Activated CD8-positive, alpha-beta T cell treated with anti-CD3 and anti-CD28 coated beads, Interleukin-2, amount 10 ng/mL, durations not matched to agents 7 days and 5 days (primary cell): ENCODE results near the gene SASH3. TPM values are rescaled to one million over a fixed set of nuclear protein-coding genes. Genes with fewer than 3 reads are reported as not detected.
A peak's percentile ranks its signal among the peaks of the same experiment; 100 is the strongest.

Source experiments
- ATAC-seq: fragments of 150-1000 bp; cut with Tn5 transposase; one replicate; pipeline ENCODE4 v1.10.0; 2021; ENCODE audit warnings: moderate library complexity
- CTCF ChIA-PET: fragments of 350-600 bp; sonication (Branson Sonifier 250); formaldehyde crosslinking; loops from one replicate; lab custom pipeline; 2021; ENCODE audit warnings: antibody characterized with exemption; lab: Charles Lee
- POLR2A ChIA-PET: fragments of 350-600 bp; sonication (Branson Sonifier 250); formaldehyde crosslinking; loops from one replicate; lab custom pipeline; 2021; ENCODE audit warnings: antibody characterized with exemption; lab: Charles Lee
- DNase-seq: peaks from one replicate; pipeline ENCODE4 v3.0.0-alpha.2; 2020
- H3K27ac Mint-ChIP-seq: one replicate; pipeline ENCODE4 v1.8.0; 2021; ENCODE audit warnings: mild to moderate bottlenecking, mixed read lengths
- H3K27me3 Mint-ChIP-seq: one replicate; pipeline ENCODE4 v1.8.0; 2021; ENCODE audit warnings: low read depth, mixed read lengths
- H3K36me3 Mint-ChIP-seq: one replicate; pipeline ENCODE4 v1.8.0; 2021; ENCODE audit warnings: low read depth, mixed read lengths
- H3K4me1 Mint-ChIP-seq: one replicate; pipeline ENCODE4 v1.8.0; 2021; ENCODE audit warnings: low read depth, mixed read lengths
- H3K4me3 Mint-ChIP-seq: one replicate; pipeline ENCODE4 v1.8.0; 2021; ENCODE audit warnings: mild to moderate bottlenecking, mixed read lengths
- H3K9me3 Mint-ChIP-seq: one replicate; pipeline ENCODE4 v1.8.0; 2022; ENCODE audit warnings: mixed read lengths; ENCODE audit not compliant: insufficient read depth
- total RNA-seq, 2 experiments: library from RNA; stranded (reverse); gene quantifications; one replicate each; pipeline ENCODE4 v1.2.3, GENCODE V29; 2021

SASH3 gene
- total RNA-seq, 2 experiments from 2014 or later, result 286 to 303 TPM

- peaks cover 3% of the 10 kb centered on the region for H3K36me3 Mint-ChIP-seq
- ATAC-seq, result no peak
- POLR2A ChIA-PET, result no interaction called here
- CTCF ChIA-PET, result no interaction called here
- H3K27me3 Mint-ChIP-seq, result no peaks in the 10 kb centered on the region
- peak overlapping the region; percentile 91 for H3K4me3 Mint-ChIP-seq
- no peak for DNase-seq
- peaks cover 21% of the 10 kb centered on the region for H3K4me1 Mint-ChIP-seq
- peak overlapping the region; percentile 74 for H3K27ac Mint-ChIP-seq
- H3K9me3 Mint-ChIP-seq, result no peaks in the 10 kb centered on the region
Measured at GRCh38 chrX:129842510-129843208, 62.9 kb downstream of the SASH3 start.

- H3K27ac Mint-ChIP-seq, result peak overlapping the region; percentile 74
- no peak for ATAC-seq
- CTCF ChIA-PET, result no interaction called here
Measured at GRCh38 chrX:129843209-129843458, 63.4 kb downstream of the SASH3 start.

GRCh38 chrX:129843459-129844306 lies 63.9 kb downstream of the SASH3 start, which contains the start of gene ZDHHC9:
Gene ZDHHC9, minus strand, starts transcription at chrX:129843886. Its CDS starts 1,941 bp downstream, at chrX:129841945.
- Mint-ChIP-seq H3K4me3 (peak within 1 kb of the TSS; percentile 91), H3K27me3 (no peaks in the 10 kb centered on the region), H3K9me3 (no peaks in the 10 kb centered on the region), H3K36me3 (peaks cover 3% of the 10 kb centered on the region), H3K4me1 (peaks cover 21% of the 10 kb centered on the region), H3K27ac (peak within 1 kb of the TSS; percentile 77)
- DNase-seq (peak; percentile 89), ATAC-seq (peak; percentile 99)
- POLR2A ChIA-PET, result no interaction called here
- CTCF ChIA-PET, result interaction anchor here (1.3 kb wide), 1 partner anchor 20 kb away, joined by 3 read pairs; no protein-coding TSS in a partner anchor

More at GRCh38 chrX:129843209-129843458, 63.4 kb downstream of the SASH3 start:
- Mint-ChIP-seq H3K36me3 (peaks cover 3% of the 10 kb centered on the region), H3K27me3 (no peaks in the 10 kb centered on the region), H3K4me1 (peaks cover 21% of the 10 kb centered on the region), H3K4me3 (peak overlapping the region; percentile 91), H3K9me3 (no peaks in the 10 kb centered on the region)
- no peak for DNase-seq
- POLR2A ChIA-PET, result no interaction called here

Other genes with a start within 250 kb of the SASH3 start
- 1 to 10 TPM in 1 of 2 experiments, under 1 TPM in 1; 0.90 to 1.0 TPM for gene OCRL, start 239.7 kb upstream of the SASH3 start, total RNA-seq
- 1 to 10 TPM; 2.1 to 2.7 TPM for gene APLN, start 125.0 kb upstream of the SASH3 start, total RNA-seq
- 1 to 10 TPM; 1.6 to 1.7 TPM for gene XPNPEP2, start 41.0 kb upstream of the SASH3 start, total RNA-seq
- 1 to 10 TPM; 4.7 to 5.4 TPM for gene ZDHHC9, start 63.9 kb downstream of the SASH3 start, total RNA-seq
- 10 to 100 TPM; 28.1 to 29.7 TPM for gene UTP14A, start 126.2 kb downstream of the SASH3 start, total RNA-seq
- 10 to 100 TPM in 1 of 2 experiments, 1 to 10 TPM in 1; 9.7 to 10.9 TPM for gene BCORL1, start 202.7 kb downstream of the SASH3 start, total RNA-seq